Limb (tissue), 2 donors: ENCODE results near the gene TP53BP2.

Experiments used
- DNase-seq, 2 donors: peaks; one replicate each; pipeline ENCODE4 v3.0.0-alpha.2; 2016; ENCODE audit errors: extremely low spot score in 2 of 2

TP53BP2 gene

DNA sequence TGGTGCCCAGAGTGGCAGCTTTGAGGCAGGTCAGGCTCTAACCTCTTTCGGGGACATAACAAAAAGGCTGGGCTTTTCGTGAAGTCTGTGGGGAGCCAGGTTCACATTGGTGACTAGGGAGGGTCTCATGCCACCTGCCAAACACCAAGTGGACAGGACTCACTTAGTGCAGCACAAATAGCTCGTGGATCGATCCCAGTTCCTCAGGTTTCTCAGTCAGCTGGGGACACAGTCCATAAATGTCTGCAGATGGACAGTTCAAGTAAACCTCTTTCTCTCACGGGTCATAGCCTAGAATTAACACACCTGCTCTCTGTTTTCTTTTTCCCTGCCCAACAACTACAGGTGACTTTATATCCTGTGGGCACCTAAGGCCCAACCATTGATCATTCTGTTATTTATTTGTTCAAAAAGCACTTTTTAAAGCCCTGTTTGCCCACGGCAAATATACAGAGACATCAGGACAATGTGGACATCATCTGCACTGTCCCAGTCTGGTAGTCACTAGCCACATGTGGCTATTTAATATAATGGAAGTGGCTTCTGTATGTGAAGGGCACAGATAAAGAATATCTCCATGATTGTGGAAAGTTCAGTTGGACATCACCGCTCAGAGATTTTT lies 79.9 kb downstream of the TP53BP2 start:
- DNase-seq: no peak

GRCh38 chr1:223765036-223765718 lies 80.6 kb downstream of the TP53BP2 start:
- no peak for DNase-seq

GRCh38 chr1:223763881-223764280 lies 81.9 kb downstream of the TP53BP2 start:
- DNase-seq: no peak

DNA sequence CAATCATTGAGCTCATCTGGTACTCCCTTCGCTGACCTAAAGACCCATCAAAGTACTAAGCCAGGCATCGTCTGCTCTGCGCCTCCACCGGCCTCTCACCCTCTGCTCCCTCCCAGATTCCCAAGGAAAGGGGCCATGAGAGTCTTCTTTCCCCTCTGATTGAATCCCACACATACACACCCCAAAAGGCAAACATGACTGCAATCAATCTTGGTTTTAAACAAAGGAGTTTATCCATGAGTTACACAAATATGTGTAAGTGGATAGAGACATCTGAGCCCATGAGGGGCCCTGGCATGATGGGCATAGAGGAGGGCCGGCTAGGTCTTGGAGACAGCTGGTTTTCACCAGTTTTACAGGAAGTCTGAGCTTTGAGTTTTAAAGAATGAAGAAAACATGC lies 82.5 kb downstream of the TP53BP2 start:
- DNase-seq: no peak

DNA sequence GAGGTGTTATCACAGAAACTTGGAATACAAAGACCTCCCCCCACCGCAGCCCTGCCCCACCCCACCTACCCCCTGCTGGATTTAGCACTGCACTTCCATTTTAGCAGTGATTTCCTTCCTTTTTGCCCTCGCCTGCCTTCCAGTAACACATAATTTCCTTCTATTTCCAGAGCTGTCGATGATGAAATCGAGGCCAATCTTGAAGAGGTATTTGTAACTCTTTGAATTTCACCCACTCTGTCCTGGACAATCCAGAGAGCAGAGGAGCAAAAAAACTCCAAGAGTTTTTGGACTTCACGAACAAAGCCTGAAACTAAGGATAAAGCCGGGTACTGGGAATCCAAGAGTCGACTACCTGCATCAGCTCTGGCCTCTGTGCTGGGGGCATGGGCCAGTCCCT lies 84.3 kb downstream of the TP53BP2 start:
- no peak for DNase-seq

- DNase-seq: no peak
These were observed 84.9 kb downstream of the TP53BP2 start for GRCh38 chr1:223760833-223761232.

DNA sequence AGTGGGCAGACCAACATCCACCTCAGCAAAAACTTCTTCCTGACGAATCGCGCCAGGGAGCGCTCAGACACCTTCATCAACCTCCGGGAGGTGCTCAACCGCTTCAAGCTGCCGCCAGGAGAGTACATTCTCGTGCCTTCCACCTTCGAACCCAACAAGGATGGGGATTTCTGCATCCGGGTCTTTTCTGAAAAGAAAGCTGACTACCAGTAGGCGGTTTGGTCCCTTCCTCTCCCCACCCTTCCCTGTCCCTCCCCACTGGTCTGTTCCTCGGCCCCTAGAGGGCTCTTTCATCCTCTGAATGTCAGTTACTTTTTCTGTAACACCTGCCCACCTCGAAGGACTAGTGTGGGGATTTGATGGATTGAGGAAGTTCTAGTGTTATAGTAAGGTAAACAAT lies 86.5 kb downstream of the TP53BP2 start:
- no peak for DNase-seq

- no peak for DNase-seq
These were observed 87.0 kb downstream of the TP53BP2 start for GRCh38 chr1:223758734-223759133.

- DNase-seq: no peak
These were observed 88.7 kb downstream of the TP53BP2 start for GRCh38 chr1:223756806-223757700.

DNA sequence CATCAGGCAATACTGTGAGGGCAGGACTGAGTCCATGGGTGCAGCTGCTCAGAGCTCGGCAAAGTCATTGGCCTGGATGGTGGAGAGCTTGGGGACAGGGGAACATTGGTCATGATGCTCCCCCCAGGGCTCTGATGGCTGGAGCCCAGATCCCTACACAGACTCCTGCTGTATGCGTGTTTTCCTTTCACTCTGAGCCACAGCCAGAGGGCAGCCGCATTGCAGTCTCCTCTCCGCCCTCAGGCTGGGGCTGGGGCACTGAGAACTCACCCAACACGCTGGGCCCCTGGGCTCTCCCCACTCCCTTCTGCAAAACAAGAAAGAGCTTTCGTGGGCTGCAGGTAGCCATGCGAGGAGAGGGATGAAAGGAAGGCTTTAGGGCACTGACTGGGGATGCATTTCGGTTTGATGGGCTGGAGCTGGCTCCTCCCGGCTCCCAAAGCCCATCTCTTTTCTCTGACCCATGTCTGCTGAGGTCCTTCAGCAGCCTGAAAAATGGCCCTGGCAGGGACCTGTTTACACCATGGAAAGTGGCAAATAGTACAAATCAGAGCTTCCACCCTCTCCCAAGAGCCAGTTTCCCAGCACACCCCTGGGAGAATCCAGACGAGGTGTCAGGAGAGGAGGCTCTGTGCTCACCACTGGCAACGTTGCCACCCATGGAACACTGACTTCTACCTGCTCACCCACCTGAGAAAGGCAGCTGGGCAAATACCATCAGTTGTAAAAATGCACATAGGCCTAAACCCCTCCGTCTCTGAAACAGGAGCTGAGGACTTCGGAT lies 89.6 kb downstream of the TP53BP2 start:
- no peak for DNase-seq

- no peak for DNase-seq
These were observed 90.3 kb downstream of the TP53BP2 start for GRCh38 chr1:223755432-223755792.

GRCh38 chr1:223754681-223755431 lies 90.9 kb downstream of the TP53BP2 start:
- DNase-seq: no peak

DNA sequence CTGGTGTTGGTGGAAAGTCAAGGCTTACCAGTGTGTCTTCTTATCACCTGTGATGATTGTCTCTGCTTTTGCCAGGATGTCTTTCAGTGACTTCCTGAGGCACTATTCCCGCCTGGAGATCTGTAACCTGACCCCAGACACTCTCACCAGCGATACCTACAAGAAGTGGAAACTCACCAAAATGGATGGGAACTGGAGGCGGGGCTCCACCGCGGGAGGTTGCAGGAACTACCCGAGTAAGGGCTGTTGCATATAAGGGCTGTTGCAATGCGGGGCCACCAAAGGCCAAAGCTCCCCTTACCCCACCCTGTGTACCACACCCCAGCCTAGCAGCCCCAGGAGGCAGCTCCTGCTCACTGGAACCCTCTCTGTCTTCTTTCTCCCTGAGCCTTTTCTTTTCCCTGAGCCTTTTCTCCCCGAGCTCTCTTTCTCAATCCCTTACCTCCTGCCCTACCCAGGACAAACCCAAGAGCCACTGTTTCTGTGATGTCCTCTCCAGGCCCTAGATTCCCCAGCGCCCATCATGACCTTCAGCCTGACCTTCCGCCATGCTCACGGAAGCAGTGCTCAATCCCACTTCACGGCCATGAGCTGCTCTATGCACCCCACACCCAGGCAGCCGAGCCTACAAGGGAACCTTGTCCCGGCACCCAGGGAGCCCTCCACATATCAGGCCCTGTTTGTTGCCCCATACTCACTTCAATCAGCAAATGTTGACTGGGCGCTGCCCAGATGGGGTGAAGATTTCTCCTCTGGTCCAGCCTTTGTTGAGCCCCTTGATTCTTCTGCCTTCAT lies 92.8 kb downstream of the TP53BP2 start:
- no peak for DNase-seq

DNA sequence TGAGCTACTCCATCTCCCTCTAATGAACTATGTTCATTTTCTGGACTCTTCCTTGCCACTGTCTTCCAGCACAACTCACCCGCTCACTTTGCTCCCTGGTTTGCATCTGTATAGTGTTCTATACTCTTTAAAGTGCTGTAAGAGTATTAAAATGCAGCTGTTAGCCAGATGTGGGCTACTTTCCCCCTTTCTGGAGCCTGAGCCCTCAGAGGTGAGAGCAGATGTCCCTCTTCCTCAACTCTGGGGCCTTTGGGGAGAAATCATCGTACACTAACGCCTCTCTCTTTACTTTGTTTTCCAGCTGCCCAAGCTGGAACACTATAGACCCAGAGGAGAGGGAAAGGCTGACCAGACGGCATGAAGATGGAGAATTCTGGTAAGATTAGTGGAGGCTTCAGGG lies 94.1 kb downstream of the TP53BP2 start:
- DNase-seq: peak in 1 of 2 donors; percentile 8

GRCh38 chr1:223750730-223751570 lies 94.8 kb downstream of the TP53BP2 start:
- DNase-seq: no peak

DNA sequence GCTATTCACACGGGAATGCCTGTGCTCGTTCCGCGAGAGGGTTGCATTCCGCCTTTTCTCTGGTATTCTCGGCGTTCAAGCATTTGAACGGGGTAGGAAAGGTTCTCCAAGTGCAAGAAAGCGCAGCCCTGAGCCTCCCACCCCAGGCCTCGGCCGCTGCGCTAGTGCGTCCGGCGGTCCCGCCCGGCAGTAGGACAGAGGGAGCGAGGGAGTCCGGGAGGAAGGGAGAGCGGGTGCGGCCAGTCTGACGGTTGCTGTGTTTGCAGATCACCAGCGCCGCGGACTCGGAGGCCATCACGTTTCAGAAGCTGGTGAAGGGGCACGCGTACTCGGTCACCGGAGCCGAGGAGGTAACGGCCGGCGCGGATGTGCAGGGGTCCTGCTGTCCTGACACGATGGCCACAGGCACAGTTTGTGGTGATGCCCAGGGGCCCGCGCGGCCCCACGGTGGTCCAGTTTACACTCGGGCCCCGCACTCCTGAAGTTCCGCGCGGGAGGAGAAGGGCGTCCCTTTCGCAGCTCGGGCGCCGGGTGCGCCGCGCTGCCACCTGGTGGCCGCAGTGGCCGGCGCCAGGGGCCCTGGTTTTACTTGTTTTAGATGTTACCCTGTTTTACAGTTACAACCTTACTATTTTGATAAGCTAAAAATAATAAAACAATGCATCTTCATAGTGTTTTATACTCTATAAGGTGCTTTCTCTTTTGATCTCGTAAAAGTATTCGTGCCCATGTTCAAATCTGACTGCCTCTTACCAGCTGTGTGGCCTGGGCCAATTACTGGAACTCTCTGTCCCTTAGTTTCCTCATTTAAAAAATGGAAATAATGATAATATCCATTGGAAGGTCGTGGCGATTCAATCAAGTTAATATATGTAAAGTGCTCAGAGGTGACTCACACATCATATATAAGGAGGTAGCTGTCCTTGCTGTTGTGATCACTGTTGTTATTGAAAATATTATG lies 96.7 kb downstream of the TP53BP2 start:
- peak; percentile 67 to 83 for DNase-seq

DNA sequence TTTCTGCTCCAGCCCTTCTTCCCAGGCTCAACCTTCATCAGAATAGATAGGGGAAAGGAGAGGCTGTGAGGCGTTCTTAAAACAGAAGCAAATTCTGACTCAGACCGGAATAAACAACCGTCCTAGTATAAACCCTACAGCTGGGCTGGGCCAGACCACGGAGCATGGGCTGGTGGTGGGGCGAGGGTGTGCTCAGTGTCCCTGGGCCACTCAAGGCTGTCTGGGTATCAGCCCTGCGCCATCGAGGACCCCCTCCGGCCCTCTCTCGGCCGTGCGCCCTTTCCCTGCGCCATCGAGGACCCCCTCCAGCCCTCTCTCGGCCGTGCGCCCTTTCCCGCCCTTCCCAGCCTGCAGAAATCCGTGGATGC lies 97.4 kb downstream of the TP53BP2 start:
- DNase-seq: no peak

DNA sequence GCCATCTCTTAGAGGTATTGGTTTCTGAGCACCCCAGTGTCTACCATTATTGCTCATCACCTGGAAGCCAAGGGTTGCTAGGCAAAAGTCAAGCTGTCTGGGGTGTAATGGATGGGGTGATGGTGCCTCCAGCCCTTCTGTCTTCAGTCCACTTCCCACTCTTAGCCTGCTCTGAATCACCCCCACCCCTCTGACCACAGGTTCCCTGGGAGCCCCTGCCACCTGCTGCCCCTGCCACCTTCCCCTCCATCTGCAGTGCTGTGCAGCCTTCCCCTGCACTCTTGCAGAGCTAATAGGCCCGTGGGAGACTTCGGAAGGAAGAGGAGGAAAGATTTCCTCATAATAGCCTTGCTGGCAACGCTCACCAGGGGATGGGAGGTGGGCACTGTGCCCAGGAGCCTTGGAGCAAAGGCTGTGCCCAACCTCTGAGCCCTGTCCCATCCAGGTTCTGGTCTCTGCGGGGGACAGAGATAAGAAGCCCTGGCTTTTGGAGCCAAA lies 97.9 kb downstream of the TP53BP2 start:
- DNase-seq: no peak
